ENCODE measurements around the gene CDC42EP5. TPM values are rescaled to one million over a fixed set of nuclear protein-coding genes. Genes with fewer than 3 reads are reported as not detected.

Gene CDC42EP5
- total RNA-seq, 2 donors from 2014 or later: 444 to 601 TPM

- Histone ChIP-seq H3K27ac (no peak overlapping the region), H3K9ac (ENCODE audit: low read depth in 2 of 2, low read length in 2 of 2) (no peak overlapping the region), H3K9me3 (no peaks in the 10 kb centered on the region), H3K36me3 (peaks cover 19% of the 10 kb centered on the region), H3K27me3 (no peaks in the 10 kb centered on the region), H3K4me1 (peaks cover 11% of the 10 kb centered on the region), H3K4me3 (no peak overlapping the region)
- intact Hi-C loops (cut with DNase I): no loop called here
- DNase-seq: peak; percentile 18
- TF ChIP-seq CTCF (IDR thresholded peaks at IDR 0.05): no peak
Measured at GRCh38 chr19:54459282-54460229, 13.5 kb downstream of the CDC42EP5 start.

- DNase-seq: no peak
- intact Hi-C loops (cut with DNase I): no loop called here
- Histone ChIP-seq H3K4me3 (no peak overlapping the region), H3K27me3 (no peaks in the 10 kb centered on the region), H3K9ac (ENCODE audit: low read depth in 2 of 2, low read length in 2 of 2) (no peak overlapping the region), H3K27ac (no peak overlapping the region), H3K9me3 (no peaks in the 10 kb centered on the region), H3K36me3 (peaks cover 26% of the 10 kb centered on the region), H3K4me1 (peaks cover 11% of the 10 kb centered on the region)
- no peak for TF ChIP-seq CTCF (IDR thresholded peaks at IDR 0.05)
Measured at GRCh38 chr19:54458648-54459281, 14.3 kb downstream of the CDC42EP5 start.

GRCh38 chr19:54457773-54458647 lies 15.1 kb downstream of the CDC42EP5 start:
- Histone ChIP-seq H3K4me3 (no peak overlapping the region), H3K36me3 (peaks cover 34% of the 10 kb centered on the region), H3K4me1 (peaks cover 11% of the 10 kb centered on the region), H3K27ac (no peak overlapping the region), H3K9ac (ENCODE audit: low read depth in 2 of 2, low read length in 2 of 2) (no peak overlapping the region), H3K27me3 (no peaks in the 10 kb centered on the region), H3K9me3 (no peaks in the 10 kb centered on the region)
- TF ChIP-seq CTCF (IDR thresholded peaks at IDR 0.05): no peak
- DNase-seq: no peak
- intact Hi-C loops (cut with DNase I): no loop called here

- intact Hi-C loops (cut with DNase I): no loop called here
Measured at GRCh38 chr19:54456423-54457373, 16.4 kb downstream of the CDC42EP5 start.

More at GRCh38 chr19:54456423-54457373, 16.4 kb downstream of the CDC42EP5 start:
- H3K27ac ChIP-seq: no peak overlapping the region
- H3K9me3 ChIP-seq: no peaks in the 10 kb centered on the region
- no peak overlapping the region for H3K4me3 ChIP-seq
- H3K27me3 ChIP-seq: no peaks in the 10 kb centered on the region
- H3K9ac ChIP-seq (ENCODE audit: low read depth in 2 of 2, low read length in 2 of 2): no peak overlapping the region
- peaks cover 47% of the 10 kb centered on the region for H3K36me3 ChIP-seq
- DNase-seq: no peak
- no peak for TF ChIP-seq CTCF (IDR thresholded peaks at IDR 0.05)
- H3K4me1 ChIP-seq: peaks cover 2% of the 10 kb centered on the region
